GM12878 (cell line): ENCODE data around the gene ELP2. TPM values are rescaled to one million over a fixed set of nuclear protein-coding genes. Genes with fewer than 3 reads are reported as not detected.

ENCODE experiments used
- CTCF ChIP-seq, 3 experiments: IDR thresholded peaks in 2 of 3; conservative IDR thresholded peaks in 1 of 3; 2 replicates each; pipeline ENCODE4 v1.5.1; 2011; ENCODE audit warnings: low read depth in 3 of 3, low read length in 3 of 3, mild to moderate bottlenecking in 3 of 3, control low read depth in 2 of 3, moderate library complexity in 2 of 3, inconsistent platforms in 1 of 3, mixed read lengths in 1 of 3; ENCODE audit not compliant: control insufficient read depth in 2 of 3, insufficient read depth in 1 of 3; ENCODE audit errors: extremely low read depth in 1 of 3
- EED ChIP-seq: sonication (generic); IDR thresholded peaks from 2 replicates; pipeline ENCODE4 v1.6.1; 2016; ENCODE audit warnings: antibody characterized with exemption, low read depth
- EGR1 ChIP-seq, 2 experiments: IDR thresholded peaks; 1 replicate in 1 of 2; 2 replicates in 1 of 2; pipeline ENCODE4 v1.6.1; 2011 to 2012; ENCODE audit warnings: low read depth in 2 of 2, low read length in 2 of 2, borderline replicate concordance in 1 of 2, mild to moderate bottlenecking in 1 of 2, moderate library complexity in 1 of 2
- GATAD2B ChIP-seq: fragments of 450-650 bp; conservative IDR thresholded peaks from 2 replicates; pipeline ENCODE4 v1.6.1; 2017; ENCODE audit warnings: low read depth, mild to moderate bottlenecking, moderate library complexity
- HSF1 ChIP-seq: fragments of 150-350 bp; IDR thresholded peaks from 2 replicates; pipeline ENCODE4 v1.6.1; 2014; ENCODE audit warnings: mild to moderate bottlenecking, low read depth, low read length
- IKZF1 ChIP-seq: fragments of 450-650 bp; conservative IDR thresholded peaks from 2 replicates; pipeline ENCODE4 v1.6.1; 2017; ENCODE audit warnings: antibody characterized with exemption, mild to moderate bottlenecking
- IRF4 ChIP-seq: IDR thresholded peaks from 2 replicates; pipeline ENCODE4 v1.6.1; 2011; ENCODE audit warnings: low read depth, low read length
- NBN ChIP-seq: fragments of 450-650 bp; IDR thresholded peaks from 2 replicates; pipeline ENCODE4 v1.6.1; 2016
- NFXL1 ChIP-seq: fragments of 450-650 bp; IDR thresholded peaks from 2 replicates; pipeline ENCODE4 v1.6.1; 2017; ENCODE audit warnings: antibody characterized with exemption, mild to moderate bottlenecking, borderline replicate concordance
- NR2C1 ChIP-seq: fragments of 450-650 bp; IDR thresholded peaks from 2 replicates; pipeline ENCODE4 v1.6.1; 2017; ENCODE audit warnings: antibody characterized with exemption, mild to moderate bottlenecking, moderate library complexity
- PRDM15 ChIP-seq: fragments of 450-650 bp; formaldehyde crosslinking; IDR thresholded peaks from 2 replicates; pipeline ENCODE4 v1.4.0; 2020; ENCODE audit warnings: mild to moderate bottlenecking, moderate library complexity
- RELA ChIP-seq: fragments of 450-650 bp; IDR thresholded peaks from 2 replicates; pipeline ENCODE4 v1.8.0; 2014; ENCODE audit warnings: borderline replicate concordance; ENCODE audit not compliant: partially characterized antibody
- ZBTB40 ChIP-seq: fragments of 450-650 bp; IDR thresholded peaks from 2 replicates; pipeline ENCODE4 v1.6.1; 2016; ENCODE audit warnings: mild to moderate bottlenecking, moderate library complexity, borderline replicate concordance
- polyA plus RNA-seq, 11 experiments: library from polyadenylated mRNA; depleted of rRNA in 4 of 11; unstranded in 6 of 11; stranded (reverse) in 5 of 11; fragments of >200 nt; fragmentation: Nextera tagmentation in 4 of 11; fragmentation: Illumina TruSeq in 1 of 11; extraction: Ambion mirVana in 4 of 11; extraction: Trizol in 1 of 11; gene quantifications; 1 replicate in 1 of 11; 2 replicates in 10 of 11; pipeline versions ENCODE4 v1.2.1 to v1.2.3, GENCODE V29; 2011 to 2016; ENCODE audit warnings: inconsistent platforms in 2 of 11, missing spikeins in 2 of 11, low read depth in 1 of 11
- total RNA-seq, 4 experiments: library from RNA; depleted of rRNA in 3 of 4; stranded (reverse); fragments of >200 nt in 3 of 4; fragmentation: Illumina TruSeq in 1 of 4; extraction: Trizol in 1 of 4; gene quantifications; 2 replicates each; pipeline versions ENCODE4 v1.2.1 to v1.2.3, GENCODE V29; 2013 to 2021
- TF ChIP-seq, protein P1 (sequence below): fragments of 450-650 bp; IDR thresholded peaks from 2 replicates; pipeline ENCODE4 v1.6.1; 2016; ENCODE audit warnings: mild to moderate bottlenecking

The ELP2 gene
- total and polyA plus RNA-seq, 10 of the 15 experiments (the other 5 are each of a cell fraction or from before 2014, with no cell fraction given) = 56.9 to 134 (median 88.5) TPM

GRCh38 chr18:36187193-36187825, 57.6 kb downstream of the ELP2 start, which contains the start of gene MOCOS (continued):
- TF ChIP-seq EGR1 (IDR thresholded peaks at IDR 0.05; ENCODE audit: borderline replicate concordance in 1 of 2, low read depth in 2 of 2, low read length in 2 of 2) (peak in 1 of 2 experiments; percentile 54; a peak in 1 of 3 replicates), ZBTB40 (no peak), NFXL1 (no peak), IKZF1 (peak; percentile 43; the same call in 1 of the 2 replicates), RELA (peak; percentile 13), CTCF (IDR thresholded peaks at IDR 0.05 in 2 of 3, conservative IDR thresholded peaks at IDR 0.05 in 1 of 3; ENCODE audit: control insufficient read depth in 2 of 3, extremely low read depth in 1 of 3, insufficient read depth in 1 of 3, low read depth in 3 of 3, low read length in 3 of 3) (no peak), HSF1 (no peak), NR2C1 (no peak), NBN (no peak), GATAD2B (peak; percentile 68), PRDM15 (no peak), IRF4 (no peak), EED (no peak)
- TF ChIP-seq, protein P1, sequence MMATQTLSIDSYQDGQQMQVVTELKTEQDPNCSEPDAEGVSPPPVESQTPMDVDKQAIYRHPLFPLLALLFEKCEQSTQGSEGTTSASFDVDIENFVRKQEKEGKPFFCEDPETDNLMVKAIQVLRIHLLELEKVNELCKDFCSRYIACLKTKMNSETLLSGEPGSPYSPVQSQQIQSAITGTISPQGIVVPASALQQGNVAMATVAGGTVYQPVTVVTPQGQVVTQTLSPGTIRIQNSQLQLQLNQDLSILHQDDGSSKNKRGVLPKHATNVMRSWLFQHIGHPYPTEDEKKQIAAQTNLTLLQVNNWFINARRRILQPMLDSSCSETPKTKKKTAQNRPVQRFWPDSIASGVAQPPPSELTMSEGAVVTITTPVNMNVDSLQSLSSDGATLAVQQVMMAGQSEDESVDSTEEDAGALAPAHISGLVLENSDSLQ = no peak
